NCI-H187 treated with DMSO at 0.1 percent for 48 hours (cell line): ENCODE data around the gene OR2G3.

Experiments
- DNase-seq: peaks from one replicate; lab custom pipeline; 2025; lab: John Stamatoyannopoulos, UW

OR2G3 gene

DNA sequence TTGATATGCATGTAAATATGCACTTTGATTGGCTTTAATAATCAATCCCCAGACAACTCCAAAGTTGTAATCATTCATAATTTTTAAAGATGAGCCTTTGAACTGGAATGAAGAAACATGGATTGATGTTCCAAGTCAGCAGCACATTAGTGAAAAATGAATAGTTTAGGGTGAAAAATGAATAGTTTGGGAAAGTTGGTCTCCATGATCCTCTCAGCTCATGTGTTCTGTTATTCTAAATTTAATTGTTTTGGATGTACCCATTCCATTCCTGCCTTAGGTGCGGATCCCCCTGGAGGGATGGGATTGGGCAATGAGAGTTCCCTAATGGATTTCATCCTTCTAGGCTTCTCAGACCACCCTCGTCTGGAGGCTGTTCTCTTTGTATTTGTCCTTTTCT, at the start of gene OR2G3:
TSS of gene OR2G3 (plus strand) at position 301 of the 400 bp plus-strand sequence. CDS start at position 301, 0 bp downstream.
- DNase-seq = no peak

DNA sequence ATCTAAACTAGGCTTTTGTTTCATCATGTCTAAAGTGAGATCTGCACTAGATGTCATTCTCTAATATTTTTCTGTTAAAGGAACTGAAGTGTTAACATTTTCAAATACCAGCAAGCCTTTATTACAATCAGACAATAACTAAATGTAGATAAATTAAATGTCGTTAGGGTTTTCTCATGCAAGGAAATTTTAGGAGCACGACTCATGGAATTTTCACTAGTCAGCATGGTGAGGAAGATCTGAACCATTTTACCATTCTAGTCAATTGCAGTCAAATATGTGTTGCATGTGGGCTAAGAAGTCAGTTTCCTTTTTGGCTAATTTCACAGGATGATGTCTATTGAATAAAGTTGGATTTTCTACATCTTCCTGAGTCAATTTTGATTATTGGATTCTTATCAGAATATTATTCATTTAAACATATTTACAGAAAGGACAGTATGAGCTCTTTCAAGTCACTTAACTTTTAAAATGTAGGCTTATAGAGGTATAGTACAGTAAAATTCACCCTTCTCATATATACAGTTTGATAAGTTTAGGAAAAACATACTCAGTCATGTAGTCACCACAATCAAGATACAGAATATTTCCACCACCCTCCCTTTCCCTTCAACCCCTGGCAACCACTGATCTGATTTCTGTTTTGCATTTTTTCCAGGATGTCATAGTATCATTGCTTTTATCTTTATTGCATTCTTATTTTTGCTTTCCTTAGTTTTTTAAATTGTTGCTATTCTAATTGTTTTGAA, 47.3 kb upstream of the OR2G3 start:
- no peak for DNase-seq

DNA sequence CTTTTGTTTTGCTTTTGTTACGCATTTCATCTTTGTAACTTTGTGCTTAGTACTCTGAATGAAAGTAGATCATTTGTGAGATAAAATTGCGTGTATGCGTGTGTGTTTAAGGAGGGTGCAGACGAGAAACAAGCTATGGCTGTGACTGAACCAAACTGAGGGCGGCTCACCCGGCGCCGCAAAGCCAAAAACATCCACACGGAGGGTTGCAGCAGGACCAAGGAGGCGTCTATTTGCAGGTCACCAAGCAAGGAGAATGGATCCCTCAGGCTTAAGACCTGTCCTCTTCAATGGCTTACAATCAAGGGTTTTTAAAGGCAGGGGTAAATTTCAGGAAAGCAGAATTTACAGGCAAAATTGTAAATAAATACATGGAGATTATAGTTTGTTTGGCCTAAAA, 43.7 kb upstream of the OR2G3 start:
- DNase-seq = no peak

DNA sequence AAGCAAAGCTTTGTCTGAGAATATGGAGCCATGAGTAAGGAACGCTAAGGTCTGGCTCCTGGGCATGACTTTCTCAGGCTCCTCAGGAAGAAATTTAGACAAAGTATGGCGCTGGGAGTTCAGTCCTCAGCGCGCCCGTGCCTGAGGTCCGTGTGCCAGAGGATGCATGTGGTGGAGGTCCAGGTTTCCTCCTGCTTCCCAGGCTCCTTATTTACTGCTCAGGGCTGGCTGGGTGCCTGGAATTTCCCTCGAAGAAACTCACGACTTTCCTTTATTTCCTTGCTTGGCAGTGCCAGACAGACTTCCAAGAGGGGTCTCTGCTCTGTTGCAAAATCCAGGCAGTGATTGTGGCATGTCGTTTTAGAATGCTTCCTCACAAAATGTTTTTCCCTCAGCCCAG, 43.2 kb upstream of the OR2G3 start:
- DNase-seq = no peak

DNA sequence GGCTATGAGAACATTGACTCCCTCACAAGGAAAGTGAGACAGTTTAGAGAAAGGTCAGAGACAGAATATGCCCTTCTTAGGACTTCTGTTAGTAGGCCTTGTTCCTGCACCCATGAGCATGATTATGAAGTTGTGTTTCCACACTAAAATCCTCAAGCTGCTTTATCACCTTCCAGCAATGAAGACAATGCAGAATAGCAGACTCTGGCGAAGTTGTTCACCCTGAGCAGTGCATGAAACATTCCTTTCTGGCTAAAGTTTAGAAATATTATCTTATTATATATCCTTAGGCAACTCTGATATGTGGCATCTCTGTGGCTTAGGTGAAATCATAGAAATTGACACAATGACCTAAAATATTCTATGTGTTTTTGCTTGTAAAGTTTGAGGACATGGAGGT, 31.1 kb upstream of the OR2G3 start:
- no peak for DNase-seq

DNA sequence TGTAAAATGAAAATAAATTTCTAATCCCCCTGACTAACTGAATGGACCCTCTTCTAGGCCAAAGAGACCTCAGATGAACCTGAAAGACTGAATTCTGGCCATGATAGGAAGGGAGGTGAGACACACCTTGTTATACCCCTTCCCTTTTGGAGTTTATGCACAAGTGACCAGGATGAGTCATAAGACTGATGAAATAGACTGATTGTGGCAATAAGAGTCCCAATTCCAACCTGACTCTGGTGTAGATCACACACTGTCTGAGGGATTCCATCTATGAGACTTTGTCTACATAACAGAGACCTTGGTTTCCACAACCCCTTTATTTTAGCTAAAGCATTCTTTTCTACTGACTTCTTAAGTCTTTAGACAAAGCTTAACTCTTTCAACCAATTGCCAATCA, 30.7 kb upstream of the OR2G3 start:
- no peak for DNase-seq

DNA sequence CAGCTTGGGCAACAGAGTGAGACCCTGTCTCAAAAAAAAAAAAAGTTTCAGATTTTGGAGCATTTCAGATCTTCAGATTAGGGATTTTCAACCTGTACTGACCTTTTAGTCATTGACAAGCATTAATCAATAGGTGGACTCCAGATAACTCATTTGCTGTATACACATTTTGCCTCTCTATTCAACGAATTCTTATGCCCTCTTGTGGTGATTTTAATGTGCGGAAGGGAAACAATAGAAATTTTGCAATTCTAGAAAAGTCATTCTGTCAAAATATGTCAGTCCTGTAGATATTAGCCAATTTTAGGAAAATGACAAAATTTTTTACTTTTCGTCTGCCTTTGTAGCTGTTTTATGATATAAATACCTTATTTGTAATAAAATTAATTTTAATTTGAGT, 28.9 kb upstream of the OR2G3 start:
- DNase-seq = no peak

DNA sequence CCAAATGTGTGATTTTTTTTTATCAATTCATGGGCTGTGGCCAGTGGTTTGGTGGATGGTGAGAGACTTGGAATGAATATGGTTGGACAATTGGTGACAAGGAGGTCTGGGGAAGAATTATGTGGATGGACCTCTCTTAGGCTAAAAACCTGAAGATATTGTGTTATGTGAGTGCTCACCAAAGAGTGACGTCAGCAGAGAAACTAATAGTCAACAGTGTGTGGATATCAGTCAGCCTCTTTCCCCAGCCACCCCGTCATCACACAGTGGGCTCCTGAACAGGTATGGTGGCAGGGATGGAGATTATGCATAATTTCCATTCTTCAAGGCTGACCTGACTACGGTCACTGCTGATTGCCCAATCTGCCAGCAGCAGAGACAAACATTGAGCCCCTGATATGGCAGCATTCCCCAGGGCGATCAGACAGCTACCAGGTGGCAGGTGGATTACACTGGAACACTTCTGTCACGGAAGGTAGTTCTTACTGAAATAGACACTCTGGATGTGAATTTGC, 26.4 kb upstream of the OR2G3 start:
- DNase-seq = no peak

DNA sequence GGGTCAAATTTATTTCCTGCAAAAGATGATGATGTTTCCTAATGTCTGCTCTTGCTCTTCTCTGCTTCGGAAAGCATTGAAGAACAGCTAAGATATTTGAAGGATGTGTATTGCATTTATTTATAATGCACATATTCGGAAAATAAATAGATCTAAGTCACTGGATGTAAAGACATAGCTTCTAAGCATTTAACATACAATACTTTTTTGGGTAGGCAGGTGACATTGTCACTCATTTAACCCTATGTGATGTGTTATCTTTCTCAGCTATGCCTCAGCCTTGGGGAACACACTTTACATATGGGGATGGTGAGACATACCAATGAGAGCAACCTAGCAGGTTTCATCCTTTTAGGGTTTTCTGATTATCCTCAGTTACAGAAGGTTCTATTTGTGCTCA, 17.3 kb upstream of the OR2G3 start, which contains the start of gene OR2G2:
TSS of gene OR2G2 (plus strand) at position 301 of the 400 bp plus-strand sequence. CDS start at position 301, 0 bp downstream.
- DNase-seq = no peak

DNA sequence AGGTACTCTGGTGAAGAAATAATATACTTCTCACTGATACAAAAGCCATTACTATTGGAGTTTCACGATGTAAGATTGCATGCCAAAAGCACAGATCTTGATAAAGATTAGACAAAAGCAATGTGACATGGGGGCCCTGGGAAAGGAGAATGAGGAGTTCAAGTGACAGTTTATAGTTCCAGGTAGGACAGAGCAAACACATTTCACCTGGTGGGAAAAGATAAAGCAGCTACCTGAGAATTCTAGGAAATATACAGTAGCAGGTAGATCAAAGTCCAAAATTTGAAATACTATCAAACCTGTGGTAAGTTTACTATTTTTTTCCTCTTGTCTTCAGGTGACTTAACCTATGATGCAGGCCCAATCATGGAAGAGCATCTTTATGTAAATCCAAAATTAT, 8.0 kb downstream of the OR2G3 start:
- DNase-seq = no peak

DNA sequence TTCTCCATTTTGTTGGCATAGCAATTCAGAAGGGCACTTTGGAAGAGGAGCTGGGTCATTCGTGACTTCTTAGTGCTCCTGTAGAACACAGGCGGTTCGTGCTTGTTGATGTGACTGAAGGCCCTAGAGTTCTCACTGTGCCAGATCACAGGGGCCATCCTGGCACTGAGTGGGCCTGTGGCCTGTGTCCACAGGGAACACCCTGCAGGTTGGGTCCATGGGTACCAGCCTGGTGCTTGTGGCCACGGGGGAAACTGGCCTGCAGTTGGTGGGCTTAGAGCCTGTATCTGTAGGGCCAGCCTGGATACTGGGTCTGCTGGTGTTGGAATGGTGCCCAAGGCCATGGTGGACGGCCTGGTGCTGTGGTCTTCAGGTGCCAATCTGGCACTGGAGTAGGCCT, 9.2 kb downstream of the OR2G3 start:
- DNase-seq = no peak

DNA sequence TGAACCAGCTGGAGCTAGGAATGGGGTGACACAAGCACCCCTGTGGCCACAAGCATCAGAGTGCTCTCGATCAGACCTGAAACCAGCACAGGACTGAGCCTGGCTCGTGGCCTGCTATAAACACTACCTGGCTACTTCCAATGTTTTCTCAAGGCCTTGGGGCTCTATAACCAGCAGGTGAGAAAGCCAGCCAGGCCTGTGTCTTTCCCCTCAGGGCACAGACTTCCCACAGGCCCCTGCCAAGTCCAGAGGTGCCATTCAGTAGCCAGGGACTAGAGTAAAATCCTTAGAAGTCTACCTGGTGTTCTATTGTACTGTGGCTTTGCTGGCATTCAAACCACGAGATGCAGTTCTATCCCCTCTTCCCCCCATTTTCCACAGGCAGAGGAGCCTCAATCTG, 22.6 kb downstream of the OR2G3 start:
- no peak for DNase-seq

DNA sequence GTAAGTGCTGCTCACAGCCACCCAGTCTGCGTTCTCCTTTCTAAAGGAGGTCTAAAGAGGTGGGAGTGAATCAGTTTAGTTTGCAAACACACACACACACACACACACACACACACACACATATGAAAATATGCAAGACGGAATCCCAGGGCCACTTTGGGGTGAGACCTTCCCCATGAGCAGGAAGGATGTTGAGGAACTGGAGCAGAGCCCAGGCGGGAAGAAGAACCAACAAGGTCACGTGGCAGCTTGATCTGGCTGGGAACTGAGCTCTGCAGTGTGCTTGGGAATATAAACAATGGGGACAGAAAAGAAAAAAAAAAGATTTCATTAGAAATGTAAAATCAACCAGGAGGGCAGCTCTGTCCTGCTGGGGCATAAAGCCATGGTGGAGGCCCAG, 32.6 kb downstream of the OR2G3 start:
- DNase-seq = no peak

DNA sequence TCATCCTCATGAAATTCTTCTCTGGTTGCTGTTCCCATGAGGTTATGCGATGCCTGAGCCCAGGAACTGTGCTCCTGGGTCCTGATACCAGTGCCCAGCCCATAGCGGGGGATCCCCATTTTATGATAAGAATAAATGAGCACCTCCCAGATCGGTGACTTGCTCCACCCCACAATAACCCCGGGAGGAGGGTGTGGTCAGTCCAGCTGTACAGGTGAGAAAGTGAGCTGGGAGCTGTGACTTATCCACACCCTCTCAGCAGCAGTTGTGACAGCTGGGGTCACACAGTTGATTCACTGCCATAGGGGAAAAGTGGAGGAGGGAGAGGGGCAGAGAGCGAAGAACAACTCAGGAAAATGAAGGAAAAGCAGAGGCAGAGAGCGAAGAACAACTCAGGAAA, 33.4 kb downstream of the OR2G3 start:
- no peak for DNase-seq

DNA sequence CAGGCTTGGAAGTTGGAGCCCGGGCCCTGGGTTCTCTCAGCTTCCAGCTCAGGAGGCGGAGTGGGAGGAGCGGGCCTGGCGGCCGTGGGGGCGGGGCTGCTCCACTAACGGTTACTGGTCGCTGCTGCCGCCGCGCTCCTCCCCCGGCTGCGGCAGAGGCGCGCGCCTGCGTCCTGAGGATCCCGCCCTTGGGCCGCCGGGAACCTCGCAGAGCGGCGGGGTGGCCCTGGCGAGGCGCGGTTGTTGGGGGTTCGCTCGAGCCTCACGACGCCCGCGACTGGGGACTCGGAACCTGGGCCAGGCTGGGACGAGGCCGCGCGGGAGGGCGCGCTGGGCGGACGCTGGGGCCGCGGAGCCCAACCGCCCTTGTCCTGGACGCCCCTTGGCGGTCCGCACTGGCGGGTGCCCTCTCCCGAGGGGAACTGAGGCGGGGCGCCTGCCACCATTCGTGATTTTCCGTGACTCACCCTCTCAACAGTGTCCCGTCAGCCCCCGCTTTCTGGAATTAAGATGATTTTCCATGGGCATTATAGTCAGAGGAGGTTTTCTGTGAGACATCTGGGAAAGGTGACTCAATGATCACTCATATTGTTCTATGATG, 34.1 kb downstream of the OR2G3 start:
- no peak for DNase-seq

DNA sequence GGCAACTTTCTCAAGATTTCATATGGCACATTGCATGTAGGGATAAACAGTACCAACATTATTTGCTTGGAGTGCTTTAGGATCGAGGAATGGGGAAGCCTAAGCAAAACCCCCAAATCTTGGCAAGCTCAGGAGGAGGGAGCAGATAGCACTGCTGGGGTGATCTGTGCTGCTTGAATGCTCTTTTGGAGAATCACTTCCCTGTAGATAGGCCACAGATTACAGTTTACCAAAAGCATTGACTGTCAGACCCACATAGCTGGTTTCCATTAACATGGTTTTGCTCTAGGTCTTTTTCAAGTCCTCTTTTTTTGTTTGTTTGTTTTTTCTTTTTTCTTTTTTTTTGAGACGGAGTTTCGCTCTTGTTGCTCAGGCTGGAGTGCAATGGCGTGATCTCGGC, 37.4 kb downstream of the OR2G3 start:
- DNase-seq = no peak

DNA sequence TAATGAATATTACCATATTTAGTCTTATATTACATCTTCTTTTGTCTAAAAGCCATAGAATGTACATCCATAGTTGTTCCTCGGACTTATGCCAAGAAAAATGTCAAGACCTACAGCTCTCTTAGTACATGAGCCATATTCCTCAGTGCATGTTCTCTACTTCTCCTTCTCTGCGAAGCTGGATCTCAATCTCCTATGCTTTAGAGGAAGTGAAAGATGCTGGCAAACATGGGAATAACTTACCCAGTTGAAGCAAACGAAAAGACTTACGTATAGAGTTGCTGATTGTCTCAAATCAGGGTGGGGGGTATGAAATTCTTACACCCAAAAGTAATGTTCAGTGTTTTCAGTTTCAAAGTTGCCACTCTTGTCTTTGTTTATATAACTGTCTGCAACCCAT, 41.5 kb downstream of the OR2G3 start:
- no peak for DNase-seq

DNA sequence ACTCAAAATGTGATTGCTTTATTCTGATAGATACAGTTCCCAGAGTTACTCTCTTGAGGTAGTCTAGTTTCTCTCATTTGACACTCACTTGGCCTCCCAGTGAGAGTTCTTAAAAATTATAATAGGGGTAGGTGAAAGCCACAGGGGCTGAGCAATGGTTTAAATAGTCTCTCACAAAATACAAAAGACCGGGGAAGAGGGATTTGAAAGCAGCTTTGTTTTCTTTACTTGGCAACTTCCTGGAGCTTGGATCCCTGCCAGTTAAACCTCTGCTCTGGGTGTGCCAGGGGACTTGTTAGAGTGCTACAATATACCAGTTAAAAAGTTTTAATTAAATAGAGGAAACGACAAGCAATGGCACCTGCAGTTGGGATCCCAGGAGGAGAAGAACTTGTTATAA, 42.5 kb downstream of the OR2G3 start:
- DNase-seq = no peak

DNA sequence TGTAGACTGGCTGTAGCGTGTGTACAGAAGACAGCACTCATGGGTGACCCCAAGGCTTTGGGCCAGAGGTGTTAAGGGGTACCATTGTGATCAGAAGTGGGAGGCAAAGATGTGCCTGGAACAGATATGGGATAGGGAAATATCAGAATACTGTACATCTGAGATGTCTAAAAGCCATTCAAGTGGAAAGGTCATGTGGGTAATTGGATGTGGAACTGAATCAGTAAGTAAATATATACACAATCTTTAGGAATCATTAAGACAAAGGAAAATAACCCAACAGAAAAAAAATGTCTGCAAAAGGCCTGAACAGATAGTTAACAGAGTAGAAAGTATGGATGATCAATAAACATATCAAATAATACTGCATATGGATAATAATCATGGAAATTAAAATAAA, 47.7 kb downstream of the OR2G3 start:
- no peak for DNase-seq
